ENCODE results near the gene TENT5A.

DNA sequence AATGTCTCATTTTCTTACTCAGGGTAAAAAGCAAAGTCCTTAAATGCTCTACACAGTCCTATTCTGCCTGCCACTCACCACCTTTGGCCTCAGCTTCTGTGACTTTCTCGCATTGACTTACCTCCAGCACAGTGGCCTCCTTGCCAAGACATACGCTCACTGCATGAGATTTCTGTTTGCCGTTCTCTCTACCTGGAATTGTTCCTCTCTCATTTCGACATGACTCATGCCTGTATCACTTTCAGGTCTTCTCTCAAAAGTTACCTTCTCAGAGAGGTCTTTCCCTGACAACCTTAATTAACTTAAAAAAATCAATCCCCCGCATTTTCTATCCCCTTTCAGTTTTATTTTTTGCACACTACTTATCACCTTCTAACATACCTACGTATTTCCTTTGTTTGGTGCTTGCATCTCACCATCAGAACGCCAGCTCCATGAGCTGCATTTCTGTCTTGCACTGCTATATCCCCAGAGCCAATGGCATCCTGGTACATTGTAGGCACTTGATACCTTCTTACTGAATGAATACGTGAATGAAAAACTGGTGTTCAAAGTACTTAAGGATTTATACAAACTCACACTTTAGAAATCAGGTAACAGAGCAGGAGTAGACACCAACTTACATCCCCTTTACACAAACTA lies 24.5 kb downstream of the TENT5A start:
- TF ChIP-seq ESRRG (CRISPR knock-in tag; IDR thresholded peaks at IDR 0.05) (no peak), ARNTL (CRISPR knock-in tag; IDR thresholded peaks at IDR 0.05; ENCODE audit: borderline replicate concordance, low read depth) (no peak), ISL1 (CRISPR knock-in tag; IDR thresholded peaks at IDR 0.05) (no peak), ZC3H10 (CRISPR knock-in tag; IDR thresholded peaks at IDR 0.05) (no peak), ZNF565 (CRISPR knock-in tag; conservative IDR thresholded peaks at IDR 0.05; ENCODE audit: low read depth) (no peak), GLIS3 (CRISPR knock-in tag; IDR thresholded peaks at IDR 0.05) (no peak), ZNF70 (CRISPR knock-in tag; IDR thresholded peaks at IDR 0.05) (no peak), PPARA (CRISPR knock-in tag; IDR thresholded peaks at IDR 0.05; ENCODE audit: borderline replicate concordance) (no peak), RARB (CRISPR knock-in tag; IDR thresholded peaks at IDR 0.05) (no peak)
- TF ChIP-seq, protein P1, sequence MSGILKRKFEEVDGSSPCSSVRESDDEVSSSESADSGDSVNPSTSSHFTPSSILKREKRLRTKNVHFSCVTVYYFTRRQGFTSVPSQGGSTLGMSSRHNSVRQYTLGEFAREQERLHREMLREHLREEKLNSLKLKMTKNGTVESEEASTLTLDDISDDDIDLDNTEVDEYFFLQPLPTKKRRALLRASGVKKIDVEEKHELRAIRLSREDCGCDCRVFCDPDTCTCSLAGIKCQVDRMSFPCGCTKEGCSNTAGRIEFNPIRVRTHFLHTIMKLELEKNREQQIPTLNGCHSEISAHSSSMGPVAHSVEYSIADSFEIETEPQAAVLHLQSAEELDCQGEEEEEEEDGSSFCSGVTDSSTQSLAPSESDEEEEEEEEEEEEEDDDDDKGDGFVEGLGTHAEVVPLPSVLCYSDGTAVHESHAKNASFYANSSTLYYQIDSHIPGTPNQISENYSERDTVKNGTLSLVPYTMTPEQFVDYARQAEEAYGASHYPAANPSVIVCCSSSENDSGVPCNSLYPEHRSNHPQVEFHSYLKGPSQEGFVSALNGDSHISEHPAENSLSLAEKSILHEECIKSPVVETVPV (CRISPR knock-in tag; IDR thresholded peaks at IDR 0.05), result no peak
- TF ChIP-seq, protein P2, sequence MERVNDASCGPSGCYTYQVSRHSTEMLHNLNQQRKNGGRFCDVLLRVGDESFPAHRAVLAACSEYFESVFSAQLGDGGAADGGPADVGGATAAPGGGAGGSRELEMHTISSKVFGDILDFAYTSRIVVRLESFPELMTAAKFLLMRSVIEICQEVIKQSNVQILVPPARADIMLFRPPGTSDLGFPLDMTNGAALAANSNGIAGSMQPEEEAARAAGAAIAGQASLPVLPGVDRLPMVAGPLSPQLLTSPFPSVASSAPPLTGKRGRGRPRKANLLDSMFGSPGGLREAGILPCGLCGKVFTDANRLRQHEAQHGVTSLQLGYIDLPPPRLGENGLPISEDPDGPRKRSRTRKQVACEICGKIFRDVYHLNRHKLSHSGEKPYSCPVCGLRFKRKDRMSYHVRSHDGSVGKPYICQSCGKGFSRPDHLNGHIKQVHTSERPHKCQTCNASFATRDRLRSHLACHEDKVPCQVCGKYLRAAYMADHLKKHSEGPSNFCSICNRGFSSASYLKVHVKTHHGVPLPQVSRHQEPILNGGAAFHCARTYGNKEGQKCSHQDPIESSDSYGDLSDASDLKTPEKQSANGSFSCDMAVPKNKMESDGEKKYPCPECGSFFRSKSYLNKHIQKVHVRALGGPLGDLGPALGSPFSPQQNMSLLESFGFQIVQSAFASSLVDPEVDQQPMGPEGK (CRISPR knock-in tag; IDR thresholded peaks at IDR 0.05; ENCODE audit: borderline replicate concordance), result no peak
- TF ChIP-seq, protein P3, sequence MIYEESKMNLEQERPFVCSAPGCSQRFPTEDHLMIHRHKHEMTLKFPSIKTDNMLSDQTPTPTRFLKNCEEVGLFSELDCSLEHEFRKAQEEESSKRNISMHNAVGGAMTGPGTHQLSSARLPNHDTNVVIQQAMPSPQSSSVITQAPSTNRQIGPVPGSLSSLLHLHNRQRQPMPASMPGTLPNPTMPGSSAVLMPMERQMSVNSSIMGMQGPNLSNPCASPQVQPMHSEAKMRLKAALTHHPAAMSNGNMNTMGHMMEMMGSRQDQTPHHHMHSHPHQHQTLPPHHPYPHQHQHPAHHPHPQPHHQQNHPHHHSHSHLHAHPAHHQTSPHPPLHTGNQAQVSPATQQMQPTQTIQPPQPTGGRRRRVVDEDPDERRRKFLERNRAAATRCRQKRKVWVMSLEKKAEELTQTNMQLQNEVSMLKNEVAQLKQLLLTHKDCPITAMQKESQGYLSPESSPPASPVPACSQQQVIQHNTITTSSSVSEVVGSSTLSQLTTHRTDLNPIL (CRISPR knock-in tag; IDR thresholded peaks at IDR 0.05; ENCODE audit: low read depth), result no peak
